ENCODE measurements around the gene LNP1.
"Not testable (repeated sequence)": the region's sequence is repeated elsewhere in the genome, so short reads cannot be mapped to it uniquely, and the experiment has no call there.

LNP1 gene

DNA sequence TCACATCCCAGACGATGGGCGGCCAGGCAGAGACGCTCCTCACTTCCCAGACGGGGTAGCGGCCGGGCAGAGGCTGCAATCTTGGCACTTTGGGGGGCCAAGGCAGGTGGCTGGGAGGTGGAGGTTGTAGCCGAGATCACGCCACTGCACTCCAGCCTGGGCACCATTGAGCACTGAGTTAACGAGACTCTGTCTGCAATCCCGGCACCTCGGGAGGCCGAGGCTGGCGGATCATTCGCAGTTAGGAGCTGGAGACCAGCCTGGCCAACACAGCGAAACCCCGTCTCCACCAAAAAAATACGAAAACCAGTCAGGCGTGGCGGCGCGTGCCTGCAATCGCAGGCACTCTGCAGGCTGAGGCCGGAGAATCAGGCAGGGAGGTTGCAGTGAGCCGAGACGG, 77.2 kb downstream of the LNP1 start:
- not testable (repeated sequence) for DNase-seq (ENCODE audit: low spot score)

- DNase-seq (ENCODE audit: low spot score), result no peak
Observed at GRCh38 chr3:100480081-100480480, 78.7 kb downstream of the LNP1 start.

DNA sequence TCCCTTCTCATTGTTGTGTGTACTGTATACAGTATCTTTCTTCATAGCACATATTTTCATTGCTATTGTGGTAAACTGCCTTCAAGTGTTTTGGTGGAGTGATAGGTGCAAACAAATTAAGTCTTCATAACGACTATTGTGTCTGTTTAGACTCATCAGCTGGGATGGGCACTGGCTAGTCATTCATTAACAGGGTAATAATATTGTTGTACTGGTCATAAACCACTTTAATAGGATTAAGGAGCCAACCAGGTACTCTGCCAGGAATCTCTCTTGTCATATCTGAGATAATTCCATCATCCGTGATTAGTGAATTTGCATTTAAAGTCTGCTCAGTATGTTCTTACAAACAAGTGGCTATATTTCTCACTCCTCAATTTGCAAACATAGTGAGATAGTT, 80.8 kb downstream of the LNP1 start:
- DNase-seq (ENCODE audit: low spot score), result no peak

DNA sequence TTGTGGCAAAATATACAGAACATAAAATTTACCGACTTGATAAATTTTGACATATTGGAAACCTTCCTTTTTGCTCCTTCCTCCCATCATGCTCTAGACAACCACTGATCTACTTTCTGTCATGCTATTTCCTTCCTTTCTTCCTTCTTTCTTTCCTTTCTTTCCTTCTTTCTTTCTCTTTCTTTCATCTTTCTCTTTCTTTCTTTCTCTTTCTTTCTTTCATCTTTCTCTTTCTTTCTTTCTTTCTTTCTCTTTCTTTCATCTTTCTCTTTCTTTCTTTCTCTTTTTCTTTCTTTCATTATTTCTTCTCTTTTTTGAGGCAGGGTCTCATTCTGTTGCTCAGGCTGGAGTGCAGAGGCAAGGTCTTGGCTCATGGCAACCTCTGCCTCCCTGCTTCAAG, 82.2 kb downstream of the LNP1 start:
- DNase-seq (ENCODE audit: low spot score), result no peak

DNA sequence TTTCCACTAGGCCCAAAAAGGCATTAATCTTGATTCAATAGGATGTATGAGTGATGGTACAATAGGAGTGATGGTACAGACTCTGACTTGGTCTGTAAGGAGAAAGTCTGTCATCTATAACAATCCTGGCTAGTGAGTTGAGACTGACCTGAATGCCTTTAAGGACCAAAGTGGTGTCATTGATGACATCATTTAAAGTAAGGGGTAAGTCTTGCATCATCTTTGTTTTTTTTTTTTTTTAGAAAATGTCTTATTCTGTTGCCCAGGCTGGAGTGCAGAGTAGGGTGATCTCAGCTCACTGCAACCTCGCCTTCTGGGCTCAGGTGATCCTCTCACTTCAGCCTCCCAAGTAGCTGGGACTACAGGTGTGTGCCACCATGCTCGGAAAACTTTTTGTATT, 85.5 kb downstream of the LNP1 start:
- no peak for DNase-seq (ENCODE audit: low spot score)

DNA sequence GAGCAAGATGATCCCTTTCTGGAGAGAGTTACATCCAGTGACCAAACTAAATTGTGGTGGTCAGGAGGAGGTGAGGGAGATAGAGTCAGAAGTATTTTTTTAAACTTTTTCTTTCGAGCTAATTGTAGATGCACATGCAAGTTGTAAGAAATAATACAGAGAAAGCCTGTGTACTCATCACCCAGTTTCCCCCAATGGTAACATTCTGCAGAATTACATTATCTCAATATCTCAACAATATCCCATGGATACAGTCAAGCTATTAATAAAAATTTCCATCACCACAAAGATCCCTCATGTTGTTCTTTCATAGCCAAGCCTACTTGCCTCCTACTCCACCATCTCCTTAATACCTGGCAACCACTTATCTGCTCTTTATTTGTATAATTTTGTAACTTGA, 87.8 kb downstream of the LNP1 start:
- no peak for DNase-seq (ENCODE audit: low spot score)

GRCh38 chr3:100492059-100493006, 91.0 kb downstream of the LNP1 start, which contains the start of gene TMEM45A:
TSS of gene TMEM45A (plus strand) at chr3:100492619. CDS start at chr3:100555212, 62,593 bp downstream.
- peak; percentile 98 for DNase-seq (ENCODE audit: low spot score)

DNA sequence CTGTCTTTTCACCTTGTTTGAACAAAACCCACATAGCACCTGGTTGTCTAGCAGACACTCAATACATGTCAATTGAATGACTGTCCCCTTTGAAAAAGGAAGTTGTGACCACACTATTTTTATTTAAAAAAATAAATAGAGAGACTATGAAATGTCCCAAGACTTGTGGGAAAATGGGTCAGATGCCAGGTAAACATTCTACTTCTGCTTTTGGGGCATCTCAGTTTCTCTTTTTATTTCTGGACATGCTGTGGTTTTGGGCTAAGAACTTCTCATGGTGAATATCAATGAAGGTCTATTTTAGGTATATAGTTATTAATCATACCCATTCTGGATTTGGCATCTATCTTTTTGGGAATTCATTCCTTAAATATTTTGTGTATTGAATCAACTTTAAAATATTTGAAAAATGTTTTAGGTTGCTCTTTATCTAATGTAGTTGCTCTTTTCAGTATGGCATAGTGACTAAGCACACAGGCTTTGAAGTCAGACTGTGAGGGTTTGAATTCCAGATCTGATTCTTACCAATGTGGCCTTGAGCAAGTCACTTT, 95.4 kb downstream of the LNP1 start:
- peak; percentile 43 for DNase-seq (ENCODE audit: low spot score)

GRCh38 chr3:100499651-100500050, 98.3 kb downstream of the LNP1 start:
- no peak for DNase-seq (ENCODE audit: low spot score)

- DNase-seq (ENCODE audit: low spot score), result no peak
Observed at GRCh38 chr3:100500320-100500880, 99.1 kb downstream of the LNP1 start.

DNA sequence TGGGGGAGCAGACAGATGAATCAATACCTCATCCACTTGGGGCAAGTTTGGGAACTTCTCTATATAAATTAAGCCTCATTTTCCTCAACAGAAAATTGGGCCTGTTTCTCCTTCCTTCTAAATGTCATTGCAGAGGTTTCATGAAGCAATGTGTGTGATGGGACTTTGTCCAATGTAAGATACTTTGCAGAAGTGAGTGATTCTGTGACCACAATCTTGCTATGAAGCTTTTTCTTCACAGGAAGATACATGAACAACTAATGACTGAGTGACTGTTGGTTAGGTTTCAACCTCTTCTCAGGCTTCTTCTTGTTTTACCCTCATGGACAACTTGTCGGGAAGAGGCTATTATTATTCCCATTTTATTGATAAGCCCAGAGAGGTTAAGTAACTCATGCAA, 102.1 kb downstream of the LNP1 start:
- DNase-seq (ENCODE audit: low spot score), result no peak

Data from hepatic stellate cell (primary cell).